Trophoblast cell (in vitro differentiated cells and primary cell): Measurements from ENCODE around the gene AUTS2.
A peak's percentile ranks its signal among the peaks of the same experiment; 100 is the strongest.

Source experiments
- DNase-seq, 2 donors: peaks; one replicate each; pipeline ENCODE4 v3.0.0-alpha.2; 2016
- H2AFZ ChIP-seq: 2 replicates; pipeline ENCODE4 v1.6.1; 2013; ENCODE audit warnings: low read length, moderate library complexity, mild to moderate bottlenecking; ENCODE audit not compliant: insufficient read depth, poor library complexity
- H2AK5ac ChIP-seq: 2 replicates; pipeline ENCODE4 v1.6.1; 2013; ENCODE audit warnings: mild to moderate bottlenecking, low read length
- H2BK120ac ChIP-seq: 2 replicates; pipeline ENCODE4 v1.6.1; 2013; ENCODE audit warnings: low read length, mild to moderate bottlenecking, moderate library complexity; ENCODE audit not compliant: insufficient read depth, poor library complexity
- H2BK12ac ChIP-seq: 2 replicates; pipeline ENCODE4 v1.6.1; 2013; ENCODE audit warnings: mild to moderate bottlenecking, low read length, moderate library complexity
- H2BK5ac ChIP-seq: 2 replicates; pipeline ENCODE4 v1.6.1; 2013; ENCODE audit warnings: low read length, low read depth, moderate library complexity, mild to moderate bottlenecking; ENCODE audit not compliant: poor library complexity
- H3K14ac ChIP-seq: 2 replicates; pipeline ENCODE4 v1.6.1; 2013; ENCODE audit warnings: mild to moderate bottlenecking, low read length
- H3K18ac ChIP-seq: 2 replicates; pipeline ENCODE4 v1.6.1; 2013; ENCODE audit warnings: mild to moderate bottlenecking, low read length
- H3K23ac ChIP-seq: 2 replicates; pipeline ENCODE4 v1.6.1; 2013; ENCODE audit warnings: low read length
- H3K27ac ChIP-seq: 2 replicates; pipeline ENCODE4 v1.5.1; 2013; ENCODE audit warnings: low read depth, mild to moderate bottlenecking, inconsistent platforms, low read length, moderate library complexity
- H3K27me3 ChIP-seq: 2 replicates; pipeline ENCODE4 v1.6.1; 2013; ENCODE audit warnings: inconsistent platforms, mild to moderate bottlenecking, low read length, moderate library complexity; ENCODE audit not compliant: insufficient read depth
- H3K36me3 ChIP-seq, 2 experiments: 1 replicate in 1 of 2; 2 replicates in 1 of 2; pipeline ENCODE4 v1.6.1; 2013; ENCODE audit warnings: low read length in 2 of 2, mild to moderate bottlenecking in 2 of 2, moderate library complexity in 1 of 2; ENCODE audit not compliant: insufficient read depth in 2 of 2, control insufficient read depth in 1 of 2
- H3K4ac ChIP-seq: 2 replicates; pipeline ENCODE4 v1.6.1; 2013; ENCODE audit warnings: low read depth, mild to moderate bottlenecking, low read length, moderate library complexity
- H3K4me1 ChIP-seq, 2 experiments: 1 replicate in 1 of 2; 2 replicates in 1 of 2; pipeline ENCODE4 v1.6.1; 2013; ENCODE audit warnings: low read length in 2 of 2, mild to moderate bottlenecking in 2 of 2, moderate library complexity in 1 of 2; ENCODE audit not compliant: insufficient read depth in 2 of 2, control insufficient read depth in 1 of 2
- H3K4me2 ChIP-seq: 2 replicates; pipeline ENCODE4 v1.6.1; 2013; ENCODE audit warnings: inconsistent platforms, mild to moderate bottlenecking, low read length, moderate library complexity
- H3K4me3 ChIP-seq: 2 replicates; pipeline ENCODE4 v1.5.1; 2013; ENCODE audit warnings: mild to moderate bottlenecking, low read depth, low read length, inconsistent platforms
- H3K79me1 ChIP-seq: one replicate; pipeline ENCODE4 v1.6.1; 2013; ENCODE audit warnings: low read length
- H3K79me2 ChIP-seq: 2 replicates; pipeline ENCODE4 v1.6.1; 2013; ENCODE audit warnings: low read length, mild to moderate bottlenecking; ENCODE audit not compliant: control insufficient read depth, insufficient read depth, poor library complexity
- H3K9ac ChIP-seq: 2 replicates; pipeline ENCODE4 v1.6.1; 2013; ENCODE audit warnings: mild to moderate bottlenecking, low read length
- H3K9me3 ChIP-seq: 2 replicates; pipeline ENCODE4 v1.6.1; 2013; ENCODE audit warnings: low read depth, mild to moderate bottlenecking, control low read depth, inconsistent platforms, low read length; ENCODE audit not compliant: insufficient read depth
- H4K12ac ChIP-seq: 2 replicates; pipeline ENCODE4 v1.6.1; 2013; ENCODE audit warnings: low read depth, mild to moderate bottlenecking, low read length, moderate library complexity
- H4K8ac ChIP-seq: 2 replicates; pipeline ENCODE4 v1.6.1; 2013; ENCODE audit warnings: low read depth, mild to moderate bottlenecking, low read length, moderate library complexity
- H4K91ac ChIP-seq: one replicate; pipeline ENCODE4 v1.6.1; 2013; ENCODE audit warnings: low read depth, mild to moderate bottlenecking, low read length, moderate library complexity
- WGBS: extraction: QIAGEN DNeasy Blood & Tissue Kit; methylation state at CpG from one replicate; pipeline ENCODE4 v1.1.7; 2013; ENCODE audit warnings: missing lambda C conversion rate; ENCODE audit not compliant: insufficient read length, insufficient coverage; ENCODE audit errors: extremely low coverage; 5-methylcytosine and 5-hydroxymethylcytosine counted together

The AUTS2 gene

GRCh38 chr7:70137126-70137525 lies 538.9 kb downstream of the AUTS2 start:
- WGBS = no CpG with 5 or more reads among the region's 4 CpGs

GRCh38 chr7:70142247-70142932 lies 544.1 kb downstream of the AUTS2 start:
- Histone ChIP-seq H2BK12ac (no peak overlapping the region), H3K36me3 (no peaks in the 10 kb centered on the region), H3K4me2 (no peak overlapping the region), H2BK120ac (no peak overlapping the region), H3K14ac (no peak overlapping the region), H2AFZ (no peak overlapping the region), H3K27ac (no peak overlapping the region), H2AK5ac (no peak overlapping the region), H2BK5ac (no peak overlapping the region), H3K18ac (no peak overlapping the region), H3K79me2 (no peaks in the 10 kb centered on the region), H3K23ac (no peak overlapping the region), H3K9me3 (no peaks in the 10 kb centered on the region), H4K12ac (no peak overlapping the region), H4K8ac (no peak overlapping the region), H3K9ac (no peak overlapping the region), H3K4me3 (no peak overlapping the region), H3K4ac (no peak overlapping the region), H3K27me3 (no peaks in the 10 kb centered on the region), H4K91ac (no peak overlapping the region), H3K4me1 (no peaks in the 10 kb centered on the region), H3K79me1 (no peaks in the 10 kb centered on the region)
- peak; percentile 31 to 67 for DNase-seq
- WGBS = no CpG with 5 or more reads among the region's 4 CpGs

More at GRCh38 chr7:70137126-70137525, 538.9 kb downstream of the AUTS2 start:
- no peak overlapping the region for H3K23ac ChIP-seq
- H3K4me3 ChIP-seq = no peak overlapping the region
- no peak overlapping the region for H3K4ac ChIP-seq
- H3K27me3 ChIP-seq = no peaks in the 10 kb centered on the region
- DNase-seq = no peak
- no peak overlapping the region for H3K9ac ChIP-seq
- H4K8ac ChIP-seq = no peak overlapping the region
- no peak overlapping the region for H4K12ac ChIP-seq
- H3K4me2 ChIP-seq = no peak overlapping the region
- no peak overlapping the region for H4K91ac ChIP-seq
- no peak overlapping the region for H2AK5ac ChIP-seq
- no peak overlapping the region for H2AFZ ChIP-seq
- no peak overlapping the region for H3K18ac ChIP-seq
- H3K9me3 ChIP-seq = no peaks in the 10 kb centered on the region
- no peak overlapping the region for H3K14ac ChIP-seq
- no peak overlapping the region for H2BK12ac ChIP-seq
- H3K79me1 ChIP-seq = no peaks in the 10 kb centered on the region
- H3K79me2 ChIP-seq = no peaks in the 10 kb centered on the region
- H3K4me1 ChIP-seq = peaks cover 0 to 2% of the 10 kb centered on the region in 2 experiments
- no peak overlapping the region for H3K27ac ChIP-seq
- no peak overlapping the region for H2BK120ac ChIP-seq
- no peaks in the 10 kb centered on the region for H3K36me3 ChIP-seq
- no peak overlapping the region for H2BK5ac ChIP-seq

GRCh38 chr7:70143075-70144044 lies 545.1 kb downstream of the AUTS2 start:
- no CpG with 5 or more reads among the region's 5 CpGs for WGBS
- no peaks in the 10 kb centered on the region for H3K36me3 ChIP-seq
- no peak overlapping the region for H3K4ac ChIP-seq
- no peak overlapping the region for H2BK12ac ChIP-seq
- no peaks in the 10 kb centered on the region for H3K4me1 ChIP-seq
- peak in 1 of 2 donors; percentile 7 for DNase-seq
- H3K79me1 ChIP-seq = no peaks in the 10 kb centered on the region
- H3K23ac ChIP-seq = no peak overlapping the region
- H4K91ac ChIP-seq = no peak overlapping the region
- no peak overlapping the region for H3K14ac ChIP-seq
- H3K27ac ChIP-seq = no peak overlapping the region
- H3K4me2 ChIP-seq = no peak overlapping the region
- no peak overlapping the region for H2AFZ ChIP-seq
- H3K9ac ChIP-seq = no peak overlapping the region
- no peak overlapping the region for H4K12ac ChIP-seq
- H2BK120ac ChIP-seq = no peak overlapping the region
- no peak overlapping the region for H4K8ac ChIP-seq
- H2AK5ac ChIP-seq = no peak overlapping the region
- H3K18ac ChIP-seq = no peak overlapping the region
- no peaks in the 10 kb centered on the region for H3K79me2 ChIP-seq
- H3K4me3 ChIP-seq = no peak overlapping the region
- no peaks in the 10 kb centered on the region for H3K9me3 ChIP-seq
- no peaks in the 10 kb centered on the region for H3K27me3 ChIP-seq
- H2BK5ac ChIP-seq = no peak overlapping the region

GRCh38 chr7:70148997-70149396 lies 550.7 kb downstream of the AUTS2 start:
- H3K4me1 ChIP-seq = no peaks in the 10 kb centered on the region
- H4K12ac ChIP-seq = no peak overlapping the region
- no CpG with 5 or more reads among the region's 1 CpG for WGBS
- H3K79me1 ChIP-seq = no peaks in the 10 kb centered on the region
- H2BK12ac ChIP-seq = no peak overlapping the region
- H2BK5ac ChIP-seq = no peak overlapping the region
- no peak overlapping the region for H3K14ac ChIP-seq
- no peak overlapping the region for H3K4me2 ChIP-seq
- H3K27ac ChIP-seq = no peak overlapping the region
- H2BK120ac ChIP-seq = no peak overlapping the region
- DNase-seq = no peak
- H2AFZ ChIP-seq = no peak overlapping the region
- no peak overlapping the region for H4K91ac ChIP-seq
- no peaks in the 10 kb centered on the region for H3K79me2 ChIP-seq
- H2AK5ac ChIP-seq = no peak overlapping the region
- H3K27me3 ChIP-seq = no peaks in the 10 kb centered on the region
- no peak overlapping the region for H3K18ac ChIP-seq
- H3K4me3 ChIP-seq = no peak overlapping the region
- no peak overlapping the region for H4K8ac ChIP-seq
- no peaks in the 10 kb centered on the region for H3K9me3 ChIP-seq
- no peak overlapping the region for H3K9ac ChIP-seq
- no peaks in the 10 kb centered on the region for H3K36me3 ChIP-seq
- no peak overlapping the region for H3K23ac ChIP-seq
- no peak overlapping the region for H3K4ac ChIP-seq
